ENCODE results near the gene ZBTB24. TPM values are rescaled to one million over a fixed set of nuclear protein-coding genes. Genes with fewer than 3 reads are reported as not detected.
"Not testable (repeated sequence)": the region's sequence is repeated elsewhere in the genome, so short reads cannot be mapped to it uniquely, and the experiment has no call there.

Gene ZBTB24
- total RNA-seq, 3 donors from 2014 or later (not counting 1 experiment from before 2014, with no cell fraction given): 6.7 to 10.6 (median 8.6) TPM

- no peaks in the 10 kb centered on the region for H3K27me3 Mint-ChIP-seq (ENCODE audit: low read depth in 2 of 2)
- Histone ChIP-seq H3K4me3 (ENCODE audit: low read length) (no peak overlapping the region), H3K27me3 (ENCODE audit: control insufficient read depth, insufficient read depth, low read length) (no peaks in the 10 kb centered on the region), H3K27ac (ENCODE audit: low read length) (no peak overlapping the region), H3K4me1 (ENCODE audit: control insufficient read depth, insufficient read depth, low read length) (peaks cover 3% of the 10 kb centered on the region), H3K9me3 (ENCODE audit: control insufficient read depth, insufficient read depth, low read length) (no peaks in the 10 kb centered on the region), H3K36me3 (ENCODE audit: control insufficient read depth, insufficient read depth, low read length) (no peaks in the 10 kb centered on the region)
- no peak for DNase-seq
- ATAC-seq: no peak
- intact Hi-C loops (cut with micrococcal nuclease): loop anchor here (10.0 kb wide), 1 partner anchor 184 kb away; no protein-coding TSS in a partner anchor
- 100% methylated on average over 1 of the region's 3 CpGs for WGBS (ENCODE audit: insufficient coverage)
- H3K27ac Mint-ChIP-seq: no peak overlapping the region
- peaks cover 17 to 20% of the 10 kb centered on the region in 2 donors for H3K4me1 Mint-ChIP-seq
- no peak overlapping the region for H3K4me3 Mint-ChIP-seq
- peaks cover 14% of the 10 kb centered on the region for H3K36me3 Mint-ChIP-seq
- TF ChIP-seq CTCF (IDR thresholded peaks at IDR 0.05): no peak
- H3K9me3 Mint-ChIP-seq: peaks cover 0 to 5% of the 10 kb centered on the region in 2 donors
Observed at GRCh38 chr6:109521080-109521479, 38.1 kb upstream of the ZBTB24 start.

GRCh38 chr6:109519647-109520046 is 36.6 kb upstream of the ZBTB24 start:
- H3K27me3 Mint-ChIP-seq (ENCODE audit: low read depth in 2 of 2); H3K27me3 ChIP-seq (ENCODE audit: control insufficient read depth, insufficient read depth, low read length); H3K4me3 Mint-ChIP-seq; H3K27ac ChIP-seq (ENCODE audit: low read length); DNase-seq; H3K4me3 ChIP-seq (ENCODE audit: low read length); H3K36me3 ChIP-seq (ENCODE audit: control insufficient read depth, insufficient read depth, low read length); H3K9me3 Mint-ChIP-seq; H3K4me1 ChIP-seq (ENCODE audit: control insufficient read depth, insufficient read depth, low read length); H3K9me3 ChIP-seq (ENCODE audit: control insufficient read depth, insufficient read depth, low read length): not testable (repeated sequence)
- peaks cover 14% of the 10 kb centered on the region for H3K36me3 Mint-ChIP-seq
- intact Hi-C loops (cut with micrococcal nuclease): loop anchor here (10.0 kb wide), 1 partner anchor 185 kb away; no protein-coding TSS in a partner anchor
- ATAC-seq: peak; percentile 53 to 78 (median 69)
- H3K4me1 Mint-ChIP-seq: peaks cover 29 to 32% of the 10 kb centered on the region in 2 donors
- peak overlapping the region in 1 of 2 donors; percentile 15 for H3K27ac Mint-ChIP-seq

GRCh38 chr6:109516929-109517328 is 33.9 kb upstream of the ZBTB24 start:
- WGBS (ENCODE audit: insufficient coverage): 10% methylated on average over 3 of the region's 3 CpGs
- no peak for ATAC-seq
- H3K9me3 ChIP-seq (ENCODE audit: control insufficient read depth, insufficient read depth, low read length): no peaks in the 10 kb centered on the region
- TF ChIP-seq CTCF (IDR thresholded peaks at IDR 0.05): no peak
- H3K27me3 Mint-ChIP-seq (ENCODE audit: low read depth in 2 of 2): no peaks in the 10 kb centered on the region
- no peak overlapping the region for H3K27ac ChIP-seq (ENCODE audit: low read length)
- no peaks in the 10 kb centered on the region for H3K36me3 ChIP-seq (ENCODE audit: control insufficient read depth, insufficient read depth, low read length)
- H3K4me3 Mint-ChIP-seq: peak overlapping the region; percentile 76
- no peaks in the 10 kb centered on the region for H3K27me3 ChIP-seq (ENCODE audit: control insufficient read depth, insufficient read depth, low read length)
- peaks cover 31 to 33% of the 10 kb centered on the region in 2 donors for H3K4me1 Mint-ChIP-seq
- H3K9me3 Mint-ChIP-seq: no peaks in the 10 kb centered on the region
- DNase-seq: peak in 1 of 2 donors; percentile 17
- peaks cover 3% of the 10 kb centered on the region for H3K4me1 ChIP-seq (ENCODE audit: control insufficient read depth, insufficient read depth, low read length)
- intact Hi-C loops (cut with micrococcal nuclease): no loop called here
- peak overlapping the region in 1 of 2 donors; percentile 47 for H3K27ac Mint-ChIP-seq
- no peak overlapping the region for H3K4me3 ChIP-seq (ENCODE audit: low read length)
- no peaks in the 10 kb centered on the region for H3K36me3 Mint-ChIP-seq

GRCh38 chr6:109515781-109516409 is 32.9 kb upstream of the ZBTB24 start:
- no peaks in the 10 kb centered on the region for H3K9me3 ChIP-seq (ENCODE audit: control insufficient read depth, insufficient read depth, low read length)
- H3K4me3 ChIP-seq (ENCODE audit: low read length): peak overlapping the region; percentile 37
- H3K4me1 ChIP-seq (ENCODE audit: control insufficient read depth, insufficient read depth, low read length): peaks cover 3% of the 10 kb centered on the region
- intact Hi-C loops (cut with micrococcal nuclease): no loop called here
- ATAC-seq: peak in 2 of 3 donors; percentile 39 to 61
- peaks cover 31 to 33% of the 10 kb centered on the region in 2 donors for H3K4me1 Mint-ChIP-seq
- H3K27me3 ChIP-seq (ENCODE audit: control insufficient read depth, insufficient read depth, low read length): no peaks in the 10 kb centered on the region
- no peaks in the 10 kb centered on the region for H3K36me3 Mint-ChIP-seq
- H3K27ac Mint-ChIP-seq: peak overlapping the region; percentile 39 to 47
- peak in 1 of 2 donors; percentile 34 for DNase-seq
- H3K27ac ChIP-seq (ENCODE audit: low read length): no peak overlapping the region
- no peak for TF ChIP-seq CTCF (IDR thresholded peaks at IDR 0.05)
- H3K27me3 Mint-ChIP-seq (ENCODE audit: low read depth in 2 of 2): no peaks in the 10 kb centered on the region
- H3K4me3 Mint-ChIP-seq: peak overlapping the region; percentile 76
- no peaks in the 10 kb centered on the region for H3K36me3 ChIP-seq (ENCODE audit: control insufficient read depth, insufficient read depth, low read length)
- WGBS (ENCODE audit: insufficient coverage): 33% methylated on average over 4 of the region's 6 CpGs
- H3K9me3 Mint-ChIP-seq: no peaks in the 10 kb centered on the region

Data from natural killer cell (primary cell).